Natural killer cell (primary cell): ENCODE results near the gene PPP1R18. TPM values are rescaled to one million over a fixed set of nuclear protein-coding genes. Genes with fewer than 3 reads are reported as not detected.

ENCODE experiments used
- ATAC-seq, 3 donors: fragments of 150-1000 bp in 2 of 3; fragments of 200-7000 bp in 1 of 3; cut with Tn5 transposase; 1 replicate in 1 of 3; 2 replicates in 2 of 3; pipeline ENCODE4 v1.10.0; 2021; ENCODE audit warnings: mild to moderate bottlenecking in 2 of 3, moderate library complexity in 2 of 3
- DNase-seq, 2 donors: peaks; one replicate each; pipeline versions ENCODE4 v3.0.0 to v3.0.0-alpha.2; 2013 to 2021; ENCODE audit warnings: mixed read lengths in 1 of 2
- H3K27ac ChIP-seq: one replicate; pipeline ENCODE4 v1.5.1; 2013; ENCODE audit warnings: mild to moderate bottlenecking, low read length
- H3K27me3 ChIP-seq: one replicate; pipeline ENCODE4 v1.6.1; 2013; ENCODE audit warnings: low read length; ENCODE audit not compliant: control insufficient read depth, insufficient read depth
- H3K36me3 ChIP-seq: one replicate; pipeline ENCODE4 v1.6.1; 2013; ENCODE audit warnings: low read length; ENCODE audit not compliant: control insufficient read depth, insufficient read depth
- H3K4me1 ChIP-seq: one replicate; pipeline ENCODE4 v1.6.1; 2013; ENCODE audit warnings: low read length; ENCODE audit not compliant: control insufficient read depth, insufficient read depth
- H3K4me3 ChIP-seq: one replicate; pipeline ENCODE4 v1.5.1; 2013; ENCODE audit warnings: low read length
- H3K9me3 ChIP-seq: one replicate; pipeline ENCODE4 v1.6.1; 2013; ENCODE audit warnings: low read length; ENCODE audit not compliant: control insufficient read depth, insufficient read depth
- H3K27ac Mint-ChIP-seq, 2 donors: one replicate each; pipeline ENCODE4 v1.8.0; 2022; ENCODE audit warnings: mild to moderate bottlenecking in 2 of 2, mixed read lengths in 2 of 2, moderate library complexity in 1 of 2
- H3K27me3 Mint-ChIP-seq, 2 donors: one replicate each; pipeline ENCODE4 v1.8.0; 2022; ENCODE audit warnings: low read depth in 2 of 2, mixed read lengths in 2 of 2
- H3K36me3 Mint-ChIP-seq: one replicate; pipeline ENCODE4 v1.8.0; 2022; ENCODE audit warnings: mixed read lengths
- H3K4me1 Mint-ChIP-seq, 2 donors: one replicate each; pipeline ENCODE4 v1.8.0; 2022; ENCODE audit warnings: mixed read lengths in 2 of 2
- H3K4me3 Mint-ChIP-seq: one replicate; pipeline ENCODE4 v1.8.0; 2022; ENCODE audit warnings: mild to moderate bottlenecking, moderate library complexity, mixed read lengths
- H3K9me3 Mint-ChIP-seq, 2 donors: one replicate each; pipeline ENCODE4 v1.8.0; 2022; ENCODE audit warnings: mixed read lengths in 2 of 2
- WGBS: methylation state at CpG from one replicate; pipeline ENCODE4 v1.1.7; 2013; ENCODE audit warnings: missing lambda C conversion rate; ENCODE audit not compliant: insufficient coverage; 5-methylcytosine and 5-hydroxymethylcytosine counted together
- intact Hi-C: fragments of 100-400 bp; cut with micrococcal nuclease; formaldehyde crosslinking; loops from one replicate; pipeline ENCODE4 v1.14.2; 2022
- total RNA-seq, 4 donors: library from RNA; stranded (reverse); fragments of 120-200 nt in 1 of 4; gene quantifications; one replicate each; pipeline versions ENCODE4 v1.2.3 to v1.2.4, GENCODE V29; 2013 to 2022
- TF ChIP-seq, protein P1 (sequence below): fragments of 200-600 bp; IDR thresholded peaks from one replicate; pipeline ENCODE4 v1.8.0; 2022; ENCODE audit warnings: antibody characterized with exemption

The PPP1R18 gene
- total RNA-seq, 3 donors from 2014 or later (not counting 1 experiment from before 2014, with no cell fraction given) = 183 to 260 (median 219) TPM

DNA sequence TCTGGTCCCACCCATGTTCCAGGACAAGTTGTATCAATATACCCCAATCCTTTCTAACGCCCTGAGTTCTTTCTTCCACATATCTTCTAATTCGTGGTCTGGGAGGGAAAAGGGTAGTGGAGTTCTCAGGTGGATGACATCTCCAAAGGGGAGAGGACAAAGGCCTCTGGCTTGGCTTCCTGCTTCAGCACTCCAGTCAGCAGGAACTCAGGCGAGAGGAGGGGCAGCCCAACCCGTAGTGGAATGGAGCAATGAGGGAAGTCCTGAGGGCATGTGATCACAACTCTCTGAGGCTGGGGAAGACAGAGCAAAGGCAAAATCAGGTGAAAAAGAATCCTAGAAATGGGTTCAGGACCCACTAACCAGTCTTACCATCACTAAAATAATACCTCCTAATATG, 13.9 kb upstream of the PPP1R18 start:
- H3K4me3 ChIP-seq = no peak overlapping the region
- H3K9me3 ChIP-seq = no peaks in the 10 kb centered on the region
- TF ChIP-seq, protein P1, sequence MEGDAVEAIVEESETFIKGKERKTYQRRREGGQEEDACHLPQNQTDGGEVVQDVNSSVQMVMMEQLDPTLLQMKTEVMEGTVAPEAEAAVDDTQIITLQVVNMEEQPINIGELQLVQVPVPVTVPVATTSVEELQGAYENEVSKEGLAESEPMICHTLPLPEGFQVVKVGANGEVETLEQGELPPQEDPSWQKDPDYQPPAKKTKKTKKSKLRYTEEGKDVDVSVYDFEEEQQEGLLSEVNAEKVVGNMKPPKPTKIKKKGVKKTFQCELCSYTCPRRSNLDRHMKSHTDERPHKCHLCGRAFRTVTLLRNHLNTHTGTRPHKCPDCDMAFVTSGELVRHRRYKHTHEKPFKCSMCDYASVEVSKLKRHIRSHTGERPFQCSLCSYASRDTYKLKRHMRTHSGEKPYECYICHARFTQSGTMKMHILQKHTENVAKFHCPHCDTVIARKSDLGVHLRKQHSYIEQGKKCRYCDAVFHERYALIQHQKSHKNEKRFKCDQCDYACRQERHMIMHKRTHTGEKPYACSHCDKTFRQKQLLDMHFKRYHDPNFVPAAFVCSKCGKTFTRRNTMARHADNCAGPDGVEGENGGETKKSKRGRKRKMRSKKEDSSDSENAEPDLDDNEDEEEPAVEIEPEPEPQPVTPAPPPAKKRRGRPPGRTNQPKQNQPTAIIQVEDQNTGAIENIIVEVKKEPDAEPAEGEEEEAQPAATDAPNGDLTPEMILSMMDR = no peak
- Mint-ChIP-seq H3K4me1 (peaks cover 0 to 16% of the 10 kb centered on the region in 2 donors), H3K27ac (no peak overlapping the region), H3K4me3 (no peak overlapping the region), H3K27me3 (no peaks in the 10 kb centered on the region), H3K36me3 (peaks cover 8% of the 10 kb centered on the region), H3K9me3 (no peaks in the 10 kb centered on the region)
- ATAC-seq (no peak), DNase-seq (no peak)
- WGBS = 90% methylated on average over 2 of the region's 4 CpGs
- no peak overlapping the region for H3K27ac ChIP-seq
- peaks cover 19% of the 10 kb centered on the region for H3K36me3 ChIP-seq
- H3K27me3 ChIP-seq = no peaks in the 10 kb centered on the region
- H3K4me1 ChIP-seq = no peaks in the 10 kb centered on the region
- intact Hi-C loops = no loop called here

DNA sequence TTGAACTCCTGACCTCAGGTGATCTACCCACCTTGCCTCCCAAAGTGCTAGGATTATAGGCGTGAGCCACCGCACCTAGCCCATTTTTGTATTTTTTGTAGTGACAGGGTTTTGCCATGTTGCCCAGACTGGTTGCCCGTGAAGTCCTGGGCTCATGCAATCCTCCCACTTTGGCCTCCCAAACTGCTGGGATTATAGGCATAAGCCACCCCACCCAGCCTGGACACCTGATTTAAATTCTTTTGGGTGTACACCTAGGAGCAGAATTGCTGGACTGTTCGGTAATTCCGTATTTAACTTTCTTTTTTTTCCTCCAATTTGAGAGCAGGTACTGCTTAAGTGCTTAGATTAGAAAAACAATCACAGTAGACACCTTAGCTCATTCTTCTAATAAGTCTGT, 10.0 kb upstream of the PPP1R18 start:
- Mint-ChIP-seq H3K4me1 (peaks cover 0 to under 1% of the 10 kb centered on the region in 2 donors), H3K27ac (no peak overlapping the region), H3K27me3 (no peaks in the 10 kb centered on the region), H3K4me3 (no peak overlapping the region), H3K36me3 (no peaks in the 10 kb centered on the region), H3K9me3 (no peaks in the 10 kb centered on the region)
- Histone ChIP-seq H3K27me3 (no peaks in the 10 kb centered on the region), H3K27ac (no peak overlapping the region), H3K4me3 (no peak overlapping the region), H3K9me3 (no peaks in the 10 kb centered on the region), H3K4me1 (peaks cover 2% of the 10 kb centered on the region), H3K36me3 (peaks cover 3% of the 10 kb centered on the region)
- intact Hi-C loops = no loop called here
- TF ChIP-seq, protein P1 = no peak
- WGBS = 100% methylated on average over 5 of the region's 5 CpGs
- ATAC-seq = no peak
- DNase-seq = no peak

DNA sequence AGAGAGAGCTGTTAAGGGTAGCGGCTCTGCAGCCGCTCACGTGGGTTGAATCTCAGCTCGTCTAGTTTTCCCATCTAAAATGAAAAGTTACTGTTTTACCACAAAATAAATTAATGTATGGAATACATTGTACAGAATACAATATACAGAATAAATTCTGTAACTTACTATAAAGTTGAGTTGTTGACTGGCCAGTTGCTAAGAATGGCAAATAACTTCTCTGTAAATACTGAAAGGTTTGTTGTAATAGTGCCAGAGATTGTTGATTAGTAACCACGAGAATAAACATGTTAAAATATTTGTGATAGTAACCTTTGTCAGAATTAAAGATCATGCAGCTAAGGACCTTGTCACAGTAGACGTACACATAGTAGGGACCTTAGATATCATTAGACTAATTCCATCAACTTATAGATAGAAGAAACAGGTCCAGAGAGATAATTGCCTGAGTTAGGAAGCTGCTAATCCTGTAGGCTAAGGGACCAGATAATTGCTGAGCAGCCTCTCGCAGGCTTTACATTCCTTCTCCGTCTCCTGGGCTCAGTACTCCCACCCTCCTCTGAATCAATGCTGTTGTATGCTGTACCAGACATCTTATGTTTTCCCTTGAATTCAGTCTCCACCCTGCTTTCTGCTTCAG, 4.9 kb upstream of the PPP1R18 start:
- Histone ChIP-seq H3K4me3 (peak overlapping the region; percentile 60), H3K36me3 (no peaks in the 10 kb centered on the region), H3K9me3 (no peaks in the 10 kb centered on the region), H3K4me1 (peaks cover 42% of the 10 kb centered on the region), H3K27me3 (no peaks in the 10 kb centered on the region), H3K27ac (no peak overlapping the region)
- Mint-ChIP-seq H3K27ac (peak overlapping the region; percentile 91 to 98), H3K27me3 (no peaks in the 10 kb centered on the region), H3K36me3 (no peaks in the 10 kb centered on the region), H3K4me1 (peaks cover 39 to 45% of the 10 kb centered on the region in 2 donors), H3K9me3 (no peaks in the 10 kb centered on the region), H3K4me3 (peak overlapping the region; percentile 79)
- DNase-seq = no peak
- 51% methylated on average over 3 of the region's 8 CpGs for WGBS
- TF ChIP-seq, protein P1 = no peak
- intact Hi-C loops = no loop called here
- ATAC-seq = no peak
